ENCODE measurements around the gene STEAP1.

- TF ChIP-seq CTCF (IDR thresholded peaks at IDR 0.05; ENCODE audit: low read depth, low read length) (no peak), EZH2phosphoT487 (IDR thresholded peaks at IDR 0.05; ENCODE audit: low read depth) (no peak)
These were observed 59.3 kb downstream of the STEAP1 start for GRCh38 chr7:90213521-90213920.

All from OCI-LY3 (cell line).